Mesothelial cell of epicardium (in vitro differentiated cells): ENCODE measurements around the gene TP53TG3D. TPM values are rescaled to one million over a fixed set of nuclear protein-coding genes. Genes with fewer than 3 reads are reported as not detected.
"Not testable (repeated sequence)": the region's sequence is repeated elsewhere in the genome, so short reads cannot be mapped to it uniquely, and the experiment has no call there.

Experiments used
- DNase-seq, 2 experiments: peaks; one replicate each; pipeline ENCODE4 v3.0.0; 2021; ENCODE audit warnings: low spot score in 2 of 2; ENCODE audit not compliant: unreplicated experiment in 2 of 2
- H3K27ac Mint-ChIP-seq: 2 replicates; pipeline ENCODE4 v1.8.0; 2021; ENCODE audit warnings: mixed read lengths
- H3K27me3 Mint-ChIP-seq: 2 replicates; pipeline ENCODE4 v1.8.0; 2021; ENCODE audit warnings: low read depth, mixed read lengths
- H3K36me3 Mint-ChIP-seq: 2 replicates; pipeline ENCODE4 v1.8.0; 2021; ENCODE audit warnings: mixed read lengths
- H3K4me1 Mint-ChIP-seq: 2 replicates; pipeline ENCODE4 v1.8.0; 2021; ENCODE audit warnings: mixed read lengths
- H3K4me3 Mint-ChIP-seq: 2 replicates; pipeline ENCODE4 v1.8.0; 2021; ENCODE audit warnings: mild to moderate bottlenecking, moderate library complexity, mixed read lengths
- H3K9me3 Mint-ChIP-seq: 2 replicates; pipeline ENCODE4 v1.8.0; 2021; ENCODE audit warnings: mixed read lengths
- total RNA-seq: library from RNA; stranded (reverse); gene quantifications from 3 replicates; pipeline ENCODE4 v1.2.1, GENCODE V29; 2021

TP53TG3D gene, protein sequence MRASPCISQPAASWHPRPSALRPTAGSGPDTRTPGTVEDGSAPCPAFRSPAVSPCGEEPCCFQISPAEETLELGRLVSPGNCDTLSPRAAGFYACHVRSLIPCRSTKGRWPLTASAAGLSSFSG
- total RNA-seq: not detected in 3 replicates

DNA sequence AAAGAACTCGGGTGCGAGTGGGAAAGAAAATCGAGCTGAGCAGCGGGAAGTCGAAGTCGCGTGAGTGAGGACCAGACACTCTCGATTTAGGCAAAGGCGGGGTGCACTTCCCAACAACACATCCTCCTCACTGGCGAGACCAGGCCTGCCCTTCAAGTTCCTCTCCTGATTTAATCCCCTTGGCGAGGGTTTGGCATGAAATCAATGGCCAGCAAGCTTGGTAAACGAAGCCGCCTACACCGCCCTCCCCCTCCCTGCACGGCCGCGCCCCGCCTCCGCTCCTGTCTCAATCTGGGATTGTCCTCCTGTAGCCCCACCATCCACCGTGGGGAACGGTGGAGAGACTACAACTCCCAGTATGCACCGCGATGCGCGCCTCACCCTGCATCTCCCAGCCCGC, at the start of gene TP53TG3D:
TP53TG3D (plus strand) TSS at position 301 of the 400 bp plus-strand sequence; CDS start at position 369, 68 bp downstream.
- not testable (repeated sequence) for H3K27me3 Mint-ChIP-seq, H3K4me1 Mint-ChIP-seq, H3K36me3 Mint-ChIP-seq, H3K27ac Mint-ChIP-seq, DNase-seq, H3K4me3 Mint-ChIP-seq, H3K9me3 Mint-ChIP-seq

DNA sequence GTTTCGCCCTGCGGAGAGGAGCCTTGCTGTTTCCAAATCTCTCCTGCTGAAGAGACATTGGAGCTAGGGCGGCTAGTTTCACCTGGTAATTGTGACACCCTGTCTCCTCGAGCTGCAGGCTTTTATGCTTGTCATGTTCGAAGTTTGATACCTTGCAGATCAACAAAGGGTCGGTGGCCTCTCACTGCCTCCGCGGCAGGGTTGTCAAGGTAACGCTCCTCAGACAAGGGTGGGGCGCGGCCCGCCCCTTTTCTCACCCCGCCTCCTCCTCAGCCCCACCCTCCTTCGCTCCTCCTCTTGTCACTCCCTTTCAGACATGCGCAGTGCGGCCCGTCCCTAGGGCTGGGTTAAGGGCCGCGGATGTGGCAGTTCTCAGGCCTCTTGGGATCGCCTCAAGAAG, 421 bp downstream of the TP53TG3D start:
- not testable (repeated sequence) for H3K4me1 Mint-ChIP-seq, DNase-seq, H3K4me3 Mint-ChIP-seq, H3K27me3 Mint-ChIP-seq, H3K9me3 Mint-ChIP-seq, H3K27ac Mint-ChIP-seq, H3K36me3 Mint-ChIP-seq

DNA sequence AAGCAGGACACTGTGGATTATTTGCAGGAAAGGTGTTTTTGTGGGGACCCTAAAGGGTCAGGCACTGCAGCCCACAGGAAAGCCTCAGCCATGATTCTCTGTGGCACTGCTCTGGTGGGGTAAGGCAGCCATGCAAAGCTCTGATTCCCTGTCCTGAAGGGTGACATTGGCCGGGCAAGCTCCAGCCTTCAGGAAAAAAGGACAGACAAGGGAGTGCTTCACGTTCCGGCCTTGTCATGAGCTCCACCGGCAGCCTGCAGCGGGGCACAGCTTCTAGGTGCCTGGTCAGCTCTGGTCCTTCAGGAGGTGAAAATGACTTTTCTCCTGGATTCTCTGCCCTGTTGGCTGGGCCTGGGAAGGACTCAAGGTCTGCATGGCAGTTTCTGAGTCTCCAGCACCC, 8.4 kb downstream of the TP53TG3D start:
- H3K4me3 Mint-ChIP-seq, H3K27me3 Mint-ChIP-seq, H3K27ac Mint-ChIP-seq, H3K36me3 Mint-ChIP-seq, DNase-seq, H3K9me3 Mint-ChIP-seq, H3K4me1 Mint-ChIP-seq: not testable (repeated sequence)

DNA sequence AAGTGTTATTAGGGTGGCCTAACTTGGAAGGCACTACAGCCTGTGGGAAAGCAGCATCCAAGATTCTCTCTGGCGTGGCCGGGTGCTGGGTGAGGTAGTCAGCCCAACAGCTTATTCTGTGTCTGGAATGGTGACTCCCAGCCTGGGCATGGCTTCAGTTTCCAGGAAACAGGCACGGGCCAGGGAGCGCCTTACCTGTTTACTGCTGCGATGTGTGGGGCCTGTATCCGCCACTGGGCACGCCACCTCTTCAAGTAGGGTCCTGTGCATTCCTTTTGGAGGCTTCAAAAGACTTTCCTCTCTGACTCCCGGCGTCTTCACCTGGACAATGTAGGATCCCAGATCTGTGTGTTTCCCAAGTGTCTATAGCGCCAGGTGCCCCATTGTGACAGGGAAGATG, 10.5 kb downstream of the TP53TG3D start:
- not testable (repeated sequence) for DNase-seq, H3K4me3 Mint-ChIP-seq, H3K36me3 Mint-ChIP-seq, H3K4me1 Mint-ChIP-seq, H3K9me3 Mint-ChIP-seq, H3K27ac Mint-ChIP-seq, H3K27me3 Mint-ChIP-seq

DNA sequence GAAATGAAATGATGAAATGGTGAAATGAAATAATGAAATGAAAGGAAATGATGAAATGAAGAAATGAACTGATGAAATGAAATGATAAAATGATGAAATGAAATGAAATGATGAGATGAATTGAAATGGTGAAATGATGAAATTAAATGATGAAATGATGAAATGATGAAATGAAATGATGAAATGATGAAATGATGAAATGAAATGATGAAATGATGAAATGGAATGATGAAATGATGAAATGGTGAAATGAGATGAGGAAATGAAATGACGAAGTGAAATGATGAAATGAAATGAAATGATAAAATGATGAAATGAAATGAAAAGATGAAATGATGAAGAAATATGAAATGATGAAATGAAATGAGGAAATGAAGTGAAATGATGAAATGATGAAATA, 28.8 kb downstream of the TP53TG3D start:
- not testable (repeated sequence) for H3K36me3 Mint-ChIP-seq, DNase-seq, H3K4me1 Mint-ChIP-seq, H3K9me3 Mint-ChIP-seq, H3K4me3 Mint-ChIP-seq, H3K27ac Mint-ChIP-seq, H3K27me3 Mint-ChIP-seq

DNA sequence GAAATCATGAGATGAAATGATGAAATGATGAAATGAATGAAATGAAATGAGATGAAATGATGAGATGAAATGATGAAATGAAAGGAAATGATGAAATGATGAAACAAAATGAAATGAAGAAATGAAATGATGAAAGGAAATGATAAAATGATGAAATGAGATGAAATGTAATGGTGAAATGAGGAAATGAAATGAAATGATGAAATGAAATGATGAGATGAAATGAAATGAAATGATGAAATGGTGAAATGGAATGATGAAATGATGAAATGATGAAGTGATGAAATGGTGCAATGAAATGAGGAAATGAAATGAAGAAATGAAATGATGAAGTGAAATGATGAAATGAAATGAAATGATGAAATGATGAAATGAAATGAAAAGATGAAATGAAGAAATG, 29.9 kb downstream of the TP53TG3D start:
- H3K27ac Mint-ChIP-seq, H3K4me1 Mint-ChIP-seq, H3K9me3 Mint-ChIP-seq, DNase-seq, H3K36me3 Mint-ChIP-seq, H3K27me3 Mint-ChIP-seq, H3K4me3 Mint-ChIP-seq: not testable (repeated sequence)

DNA sequence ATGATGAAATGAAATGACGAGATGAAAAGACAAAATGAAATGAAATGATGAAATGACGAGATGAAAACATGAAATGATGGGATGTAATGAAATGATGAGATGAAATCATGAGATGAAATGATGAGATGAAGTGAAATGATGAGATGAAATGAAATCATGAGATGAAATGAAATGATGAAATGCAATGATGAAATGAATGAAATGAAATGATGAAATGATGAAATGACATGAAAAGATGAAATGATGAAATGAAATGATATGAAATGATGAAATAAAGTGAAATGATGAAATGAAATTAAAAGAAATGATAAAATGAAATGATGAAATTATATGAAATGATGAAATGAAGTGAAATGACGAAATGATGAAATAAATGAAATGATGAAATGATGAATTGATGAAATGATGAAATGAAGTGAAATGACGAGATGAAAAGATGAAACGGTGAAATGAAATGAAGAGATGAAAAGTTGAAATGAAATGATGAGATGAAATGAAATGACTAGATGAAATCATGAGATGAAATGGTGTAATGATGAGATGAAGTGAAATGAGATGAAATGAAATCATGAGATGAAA, 30.9 kb downstream of the TP53TG3D start:
- DNase-seq, H3K4me1 Mint-ChIP-seq, H3K4me3 Mint-ChIP-seq, H3K36me3 Mint-ChIP-seq, H3K9me3 Mint-ChIP-seq, H3K27ac Mint-ChIP-seq, H3K27me3 Mint-ChIP-seq: not testable (repeated sequence)

DNA sequence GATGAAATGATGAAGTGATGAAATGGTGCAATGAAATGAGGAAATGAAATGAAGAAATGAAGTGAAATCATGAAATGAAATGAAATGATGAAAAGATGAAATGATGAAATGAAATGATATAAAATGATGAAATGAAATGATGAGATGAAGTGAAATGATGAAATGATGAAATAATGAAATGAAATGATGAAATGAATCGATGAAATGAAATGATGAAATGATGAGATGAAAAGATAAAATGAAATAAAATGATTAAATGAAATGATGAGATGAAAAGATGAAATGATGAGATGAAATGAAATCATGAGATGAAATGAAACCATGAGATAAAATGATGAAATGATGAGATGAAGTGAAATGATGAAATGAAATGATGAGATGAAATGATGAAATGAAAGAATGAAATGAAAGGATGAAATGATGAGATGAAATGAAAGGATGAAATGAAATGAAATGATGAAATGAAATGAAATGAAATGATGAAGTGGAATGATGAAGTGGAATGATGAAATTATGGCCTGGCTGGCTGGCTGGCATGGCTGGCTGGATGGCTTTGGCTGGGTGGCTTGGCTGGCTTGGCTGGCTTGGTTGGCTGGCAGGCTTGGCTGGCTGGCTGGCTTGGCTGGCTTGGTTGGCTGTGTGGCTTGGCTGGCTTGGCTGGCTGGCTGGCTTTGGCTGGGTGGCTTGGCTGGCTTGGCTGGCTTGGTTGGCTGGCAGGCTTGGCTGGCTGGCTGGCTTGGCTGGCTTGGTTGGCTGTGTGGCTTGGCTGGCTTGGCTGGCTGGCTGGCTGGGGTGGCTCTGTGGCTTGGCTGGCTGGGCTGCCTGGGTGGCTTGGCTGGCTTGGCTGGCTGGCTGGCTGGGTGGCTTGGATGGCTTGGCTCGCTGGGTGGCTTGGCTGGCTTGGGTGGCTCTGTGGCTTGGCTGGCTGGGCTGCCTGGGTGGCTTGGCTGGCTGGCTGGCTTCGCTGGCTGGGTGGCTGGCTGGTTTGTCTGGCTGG, 32.0 kb downstream of the TP53TG3D start:
- not testable (repeated sequence) for DNase-seq, H3K36me3 Mint-ChIP-seq, H3K4me1 Mint-ChIP-seq, H3K4me3 Mint-ChIP-seq, H3K27me3 Mint-ChIP-seq, H3K27ac Mint-ChIP-seq, H3K9me3 Mint-ChIP-seq

DNA sequence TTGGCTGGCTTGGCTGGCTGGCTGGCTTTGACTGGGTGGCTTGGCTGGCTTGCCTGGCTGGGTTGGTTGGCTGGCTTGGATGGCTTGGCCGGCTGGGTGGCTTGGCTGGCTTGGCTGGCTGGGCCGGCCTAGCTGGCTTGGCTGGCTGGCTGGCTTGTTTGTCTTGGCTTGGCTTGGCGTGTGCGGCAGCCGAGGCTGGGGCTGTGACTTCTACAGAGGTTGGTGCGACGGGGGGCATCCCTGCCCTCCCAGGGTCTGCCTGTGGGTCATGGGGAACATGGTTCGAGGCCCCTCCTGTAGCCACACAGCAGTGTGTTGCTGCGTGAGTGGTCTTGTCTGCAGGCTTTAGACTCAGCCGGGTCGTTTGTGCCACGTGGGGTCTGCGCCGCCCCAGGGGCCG, 33.1 kb downstream of the TP53TG3D start:
- H3K27me3 Mint-ChIP-seq, H3K36me3 Mint-ChIP-seq, H3K4me1 Mint-ChIP-seq, DNase-seq, H3K27ac Mint-ChIP-seq, H3K9me3 Mint-ChIP-seq, H3K4me3 Mint-ChIP-seq: not testable (repeated sequence)

DNA sequence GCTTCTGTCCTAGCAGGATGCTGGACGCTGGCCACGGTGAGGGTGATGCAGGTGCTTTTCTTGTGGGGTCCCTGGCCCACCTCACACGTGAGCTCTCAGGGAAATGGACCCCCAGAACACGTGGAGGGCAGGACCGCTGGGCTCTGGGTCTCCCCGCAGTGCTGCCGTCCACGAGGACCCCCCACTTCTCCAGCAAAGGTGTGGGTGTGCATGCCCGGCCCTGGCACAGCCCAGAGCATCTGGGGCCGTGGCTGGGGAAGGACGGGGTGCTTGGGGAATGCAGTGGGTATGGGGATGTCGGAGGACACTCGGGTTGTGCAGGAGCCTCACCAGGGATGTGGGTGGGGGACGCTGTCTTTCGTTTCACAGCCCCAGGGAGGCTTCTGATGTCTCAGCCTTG, 34.7 kb downstream of the TP53TG3D start:
- not testable (repeated sequence) for H3K4me1 Mint-ChIP-seq, H3K27me3 Mint-ChIP-seq, H3K27ac Mint-ChIP-seq, H3K9me3 Mint-ChIP-seq, H3K4me3 Mint-ChIP-seq, H3K36me3 Mint-ChIP-seq, DNase-seq

DNA sequence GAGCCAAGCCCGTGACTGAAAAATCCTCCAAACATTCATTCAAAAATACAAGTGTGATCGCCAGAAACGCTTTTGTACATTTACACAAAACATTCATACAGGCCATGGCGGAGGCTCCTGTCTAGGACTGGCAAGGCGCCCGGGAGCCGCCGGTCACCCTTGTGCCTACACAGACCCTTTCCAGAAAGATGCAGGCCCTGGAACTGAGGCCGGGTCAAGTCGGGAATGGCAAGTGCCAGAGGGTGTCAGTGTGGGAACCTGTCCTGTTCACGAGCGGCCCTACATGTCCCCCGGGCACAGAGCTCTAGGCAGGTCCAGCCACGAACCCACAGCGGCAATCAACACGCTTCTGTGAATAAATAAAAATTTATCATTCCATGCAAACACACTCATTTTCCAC, 36.1 kb downstream of the TP53TG3D start:
- H3K27ac Mint-ChIP-seq, H3K9me3 Mint-ChIP-seq, H3K36me3 Mint-ChIP-seq, H3K4me3 Mint-ChIP-seq, DNase-seq, H3K27me3 Mint-ChIP-seq, H3K4me1 Mint-ChIP-seq: not testable (repeated sequence)

DNA sequence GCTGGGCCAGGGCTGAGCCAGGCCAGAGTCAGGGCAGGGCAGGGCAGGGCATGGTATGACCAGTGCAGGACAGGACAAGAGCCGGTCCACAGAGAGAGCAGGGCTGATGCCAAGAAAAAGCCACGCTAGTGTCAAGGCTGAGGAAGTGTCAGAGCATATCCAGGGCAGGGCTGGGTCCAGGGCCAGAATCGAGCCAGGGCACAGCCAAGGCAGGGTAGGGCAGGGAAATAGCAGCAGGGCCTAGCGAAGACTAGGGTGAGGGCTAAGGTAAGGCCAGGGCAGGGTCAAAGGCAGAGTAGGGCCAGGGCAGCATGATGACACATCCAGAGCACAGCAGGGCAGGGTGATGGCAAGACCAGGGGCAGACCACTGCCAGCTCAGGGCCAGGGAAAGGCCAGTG, 49.7 kb downstream of the TP53TG3D start:
- not testable (repeated sequence) for H3K4me1 Mint-ChIP-seq, H3K36me3 Mint-ChIP-seq, H3K9me3 Mint-ChIP-seq, H3K27me3 Mint-ChIP-seq, H3K27ac Mint-ChIP-seq, DNase-seq, H3K4me3 Mint-ChIP-seq
